Endodermal cell (in vitro differentiated cells): ENCODE data around the gene MYLK3. TPM values are rescaled to one million over a fixed set of nuclear protein-coding genes. Genes with fewer than 3 reads are reported as not detected.

Source experiments
- DNase-seq: peaks from one replicate; pipeline ENCODE4 v3.0.0-alpha.2; 2017
- H3K27ac ChIP-seq: 2 replicates; pipeline ENCODE4 v1.5.1; 2013; ENCODE audit warnings: mild to moderate bottlenecking, low read depth, low read length, moderate library complexity
- H3K27me3 ChIP-seq: 2 replicates; pipeline ENCODE4 v1.6.1; 2013; ENCODE audit warnings: mild to moderate bottlenecking, low read length, moderate library complexity; ENCODE audit not compliant: insufficient read depth, control insufficient read depth, poor library complexity, severe bottlenecking
- H3K36me3 ChIP-seq: 2 replicates; pipeline ENCODE4 v1.7.0; 2013; ENCODE audit warnings: mild to moderate bottlenecking, low read length, moderate library complexity; ENCODE audit not compliant: control insufficient read depth, insufficient read depth
- H3K4me1 ChIP-seq: one replicate; pipeline ENCODE4 v1.7.0; 2013; ENCODE audit warnings: low read length; ENCODE audit not compliant: control insufficient read depth, insufficient read depth
- H3K4me3 ChIP-seq: 2 replicates; pipeline ENCODE4 v1.5.1; 2013; ENCODE audit warnings: mild to moderate bottlenecking, low read length, moderate library complexity
- H3K9ac ChIP-seq: 2 replicates; pipeline ENCODE4 v1.6.1; 2013; ENCODE audit warnings: mild to moderate bottlenecking, low read length, moderate library complexity; ENCODE audit not compliant: poor library complexity, severe bottlenecking; ENCODE audit errors: extremely low read depth
- H3K9me3 ChIP-seq: 2 replicates; pipeline ENCODE4 v1.6.1; 2013; ENCODE audit warnings: mild to moderate bottlenecking, low read length, moderate library complexity; ENCODE audit not compliant: control insufficient read depth
- H3K27ac Mint-ChIP-seq: 2 replicates; pipeline ENCODE4 v1.8.0; 2020; ENCODE audit warnings: mixed read lengths
- H3K27me3 Mint-ChIP-seq: 2 replicates; pipeline ENCODE4 v1.8.0; 2021; ENCODE audit warnings: mild to moderate bottlenecking, mixed read lengths; ENCODE audit not compliant: insufficient read depth
- H3K36me3 Mint-ChIP-seq: 2 replicates; pipeline ENCODE4 v1.8.0; 2020; ENCODE audit warnings: low read depth, mixed read lengths
- H3K4me1 Mint-ChIP-seq: 2 replicates; pipeline ENCODE4 v1.8.0; 2020; ENCODE audit warnings: mixed read lengths
- H3K4me3 Mint-ChIP-seq: 2 replicates; pipeline ENCODE4 v1.8.0; 2020; ENCODE audit warnings: mild to moderate bottlenecking, moderate library complexity, mixed read lengths
- H3K9me3 Mint-ChIP-seq: 2 replicates; pipeline ENCODE4 v1.8.0; 2020; ENCODE audit warnings: mild to moderate bottlenecking, mixed read lengths
- WGBS, 2 experiments: methylation state at CpG; one replicate each; pipeline versions ENCODE4 v1.1.5 to v1.1.7; 2013; ENCODE audit warnings: missing lambda C conversion rate in 2 of 2, mixed read lengths in 1 of 2; ENCODE audit not compliant: insufficient coverage in 1 of 2, insufficient read length in 1 of 2; 5-methylcytosine and 5-hydroxymethylcytosine counted together
- total RNA-seq, 2 donors: library from RNA; stranded (reverse); fragmentation: NEBNext Ultra II Directional in 1 of 2; extraction: Animal tissue kit (Norgen Biotek cat#: 25700) in 1 of 2; gene quantifications; 2 replicates in 1 of 2; 3 replicates in 1 of 2; pipeline ENCODE4 v1.2.1, GENCODE V29; 2021
- TF ChIP-seq, protein P1 (sequence below): fragments of 200-600 bp; sonication (generic); conservative IDR thresholded peaks from 2 replicates; pipeline ENCODE4 v1.5.0; 2021; ENCODE audit warnings: antibody characterized with exemption, mild to moderate bottlenecking

The MYLK3 gene
- total RNA-seq, 2 donors from 2014 or later, result 2.3 to 4.0 TPM

DNA sequence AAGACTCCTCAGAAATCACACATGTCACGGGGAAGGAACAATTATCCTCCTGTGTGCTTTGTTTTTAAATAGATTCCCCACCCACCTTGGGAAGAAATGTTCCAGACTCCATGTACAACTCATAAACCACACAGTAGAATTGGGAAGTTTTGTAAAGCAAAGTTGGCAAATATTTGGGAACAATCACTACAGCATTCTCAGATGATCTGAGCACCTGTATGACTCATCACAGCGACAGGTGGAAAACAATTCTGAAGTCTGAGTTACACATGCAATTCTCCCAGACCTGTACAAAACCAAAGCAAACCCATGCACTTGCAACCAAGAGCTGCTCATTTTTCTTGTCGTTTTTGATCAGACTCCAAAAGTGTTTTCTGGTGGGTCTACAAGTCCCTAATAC, 14.4 kb upstream of the MYLK3 start:
- Histone ChIP-seq H3K9ac (no peak overlapping the region), H3K4me1 (peaks cover 4% of the 10 kb centered on the region), H3K36me3 (no peaks in the 10 kb centered on the region), H3K4me3 (no peak overlapping the region), H3K27ac (no peak overlapping the region), H3K27me3 (no peaks in the 10 kb centered on the region), H3K9me3 (no peaks in the 10 kb centered on the region)
- no peaks in the 10 kb centered on the region for H3K27me3 Mint-ChIP-seq
- peaks cover 15% of the 10 kb centered on the region for H3K4me1 Mint-ChIP-seq
- no peak overlapping the region for H3K4me3 Mint-ChIP-seq
- H3K27ac Mint-ChIP-seq, result no peak overlapping the region
- no peaks in the 10 kb centered on the region for H3K36me3 Mint-ChIP-seq
- no peak for DNase-seq
- WGBS, 2 experiments, result 86 to 91% methylated on average over 2 to 3 of the region's 3 CpGs
- H3K9me3 Mint-ChIP-seq, result no peaks in the 10 kb centered on the region
- TF ChIP-seq, protein P1, sequence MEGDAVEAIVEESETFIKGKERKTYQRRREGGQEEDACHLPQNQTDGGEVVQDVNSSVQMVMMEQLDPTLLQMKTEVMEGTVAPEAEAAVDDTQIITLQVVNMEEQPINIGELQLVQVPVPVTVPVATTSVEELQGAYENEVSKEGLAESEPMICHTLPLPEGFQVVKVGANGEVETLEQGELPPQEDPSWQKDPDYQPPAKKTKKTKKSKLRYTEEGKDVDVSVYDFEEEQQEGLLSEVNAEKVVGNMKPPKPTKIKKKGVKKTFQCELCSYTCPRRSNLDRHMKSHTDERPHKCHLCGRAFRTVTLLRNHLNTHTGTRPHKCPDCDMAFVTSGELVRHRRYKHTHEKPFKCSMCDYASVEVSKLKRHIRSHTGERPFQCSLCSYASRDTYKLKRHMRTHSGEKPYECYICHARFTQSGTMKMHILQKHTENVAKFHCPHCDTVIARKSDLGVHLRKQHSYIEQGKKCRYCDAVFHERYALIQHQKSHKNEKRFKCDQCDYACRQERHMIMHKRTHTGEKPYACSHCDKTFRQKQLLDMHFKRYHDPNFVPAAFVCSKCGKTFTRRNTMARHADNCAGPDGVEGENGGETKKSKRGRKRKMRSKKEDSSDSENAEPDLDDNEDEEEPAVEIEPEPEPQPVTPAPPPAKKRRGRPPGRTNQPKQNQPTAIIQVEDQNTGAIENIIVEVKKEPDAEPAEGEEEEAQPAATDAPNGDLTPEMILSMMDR, result no peak

DNA sequence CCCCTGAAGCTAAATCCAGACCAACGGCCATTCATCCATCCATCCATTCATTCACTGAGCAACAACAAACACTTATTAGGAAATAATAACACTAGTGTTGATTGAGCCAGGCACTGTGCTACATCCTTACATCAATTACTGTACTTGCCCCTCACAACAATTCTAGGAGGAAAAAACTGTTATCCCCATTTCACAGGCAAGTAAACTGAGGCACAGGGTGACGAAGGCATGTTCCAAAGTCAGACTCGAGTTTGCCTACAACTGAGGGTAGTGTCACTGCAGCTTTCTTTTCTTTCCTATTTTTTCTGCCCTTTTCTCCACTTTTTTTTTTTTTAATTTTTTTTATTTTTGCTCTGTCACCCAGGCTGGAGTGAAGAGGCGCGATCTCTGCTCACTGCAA, 11.2 kb upstream of the MYLK3 start:
- H3K4me3 Mint-ChIP-seq, result no peak overlapping the region

DNA sequence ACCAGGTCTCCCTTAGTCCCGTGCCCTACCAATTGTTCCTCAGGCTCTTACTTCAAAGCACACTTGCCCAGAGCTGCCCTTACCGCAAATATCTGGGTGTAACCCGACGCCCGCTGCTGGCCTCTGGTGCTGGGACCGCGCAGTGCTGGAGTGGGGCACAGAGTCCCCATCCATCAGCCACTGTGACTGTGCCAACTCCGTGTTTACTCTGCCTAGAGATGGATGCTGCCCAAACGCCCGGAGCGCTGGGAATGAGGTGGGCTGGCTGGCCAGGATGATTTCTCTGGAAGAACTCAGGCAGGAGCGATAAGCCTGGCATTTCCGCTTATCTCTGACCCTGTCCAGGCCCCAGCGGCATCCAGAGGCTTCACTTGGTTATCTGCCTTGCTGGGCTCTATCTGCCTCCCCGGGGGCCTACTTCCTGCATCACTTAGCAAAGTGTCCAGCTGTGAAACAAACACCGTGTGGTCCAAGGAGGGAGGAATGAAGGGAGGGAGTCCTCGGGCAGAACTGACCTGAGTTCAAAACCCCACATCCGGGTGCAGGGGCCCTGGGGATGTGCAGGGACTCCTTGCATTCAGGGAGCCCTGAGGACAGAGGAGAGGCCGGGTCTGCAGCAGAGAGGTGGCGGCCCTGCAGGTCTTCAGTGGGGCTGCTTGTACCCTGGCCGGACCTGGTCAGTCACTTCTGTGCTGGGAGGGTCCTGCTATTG, 9.4 kb upstream of the MYLK3 start:
- Histone ChIP-seq H3K9ac (no peak overlapping the region), H3K4me1 (peaks cover 14% of the 10 kb centered on the region), H3K4me3 (no peak overlapping the region), H3K36me3 (no peaks in the 10 kb centered on the region), H3K27me3 (no peaks in the 10 kb centered on the region), H3K9me3 (no peaks in the 10 kb centered on the region), H3K27ac (no peak overlapping the region)
- no peaks in the 10 kb centered on the region for H3K9me3 Mint-ChIP-seq
- WGBS, 2 experiments, result 70 to 74% methylated on average over 14 to 21 of the region's 21 CpGs
- H3K36me3 Mint-ChIP-seq, result no peaks in the 10 kb centered on the region
- no peaks in the 10 kb centered on the region for H3K27me3 Mint-ChIP-seq
- TF ChIP-seq, protein P1, result no peak
- H3K4me3 Mint-ChIP-seq, result peak overlapping the region; percentile 18
- peak; percentile 78 for DNase-seq
- H3K27ac Mint-ChIP-seq, result peak overlapping the region; percentile 69
- peaks cover 30% of the 10 kb centered on the region for H3K4me1 Mint-ChIP-seq

More for the DNA sequence above, 11.2 kb upstream of the MYLK3 start:
- H3K36me3 ChIP-seq, result no peaks in the 10 kb centered on the region
- 88 to 90% methylated on average over 3 to 5 of the region's 5 CpGs for WGBS, 2 experiments
- Mint-ChIP-seq H3K27ac (no peak overlapping the region), H3K27me3 (no peaks in the 10 kb centered on the region), H3K4me1 (peaks cover 30% of the 10 kb centered on the region), H3K9me3 (no peaks in the 10 kb centered on the region), H3K36me3 (no peaks in the 10 kb centered on the region)
- H3K9ac ChIP-seq, result no peak overlapping the region
- H3K4me1 ChIP-seq, result peaks cover 14% of the 10 kb centered on the region
- H3K4me3 ChIP-seq, result no peak overlapping the region
- TF ChIP-seq, protein P1, result no peak
- H3K9me3 ChIP-seq, result no peaks in the 10 kb centered on the region
- no peak overlapping the region for H3K27ac ChIP-seq
- H3K27me3 ChIP-seq, result no peaks in the 10 kb centered on the region
- DNase-seq, result no peak
